K562 (cell line): Measurements from ENCODE around the gene HRAS.

Source experiments
- CBX3 ChIP-seq, 2 experiments: IDR thresholded peaks; 1 replicate in 1 of 2; 2 replicates in 1 of 2; pipeline ENCODE4 v1.6.1; 2012; ENCODE audit warnings: inconsistent platforms in 2 of 2, low read length in 2 of 2, borderline replicate concordance in 1 of 2, control low read depth in 1 of 2
- GTF2F1 ChIP-seq: IDR thresholded peaks from 2 replicates; pipeline ENCODE4 v1.6.1; 2011; ENCODE audit warnings: low read depth, low read length, improper control_type of control experiment
- RAD21 ChIP-seq, 2 experiments: fragments of 250-450 bp in 1 of 2; fragments of 450-650 bp in 1 of 2; sonication (Bioruptor Pico) in 1 of 2; formaldehyde crosslinking in 1 of 2; IDR thresholded peaks in 1 of 2; conservative IDR thresholded peaks in 1 of 2; 2 replicates each; pipeline versions ENCODE4 v1.4.0 to v1.8.0; 2020 to 2022; ENCODE audit warnings: mild to moderate bottlenecking in 2 of 2, moderate library complexity in 1 of 2
- RFX5 ChIP-seq: IDR thresholded peaks from 2 replicates; pipeline ENCODE4 v1.6.1; 2011; ENCODE audit warnings: low read depth, mild to moderate bottlenecking, improper control_type of control experiment, low read length
- SIRT6 ChIP-seq: IDR thresholded peaks from one replicate; pipeline ENCODE4 v1.6.1; 2012; ENCODE audit warnings: low read depth, mild to moderate bottlenecking, control low read depth, inconsistent platforms, low read length, moderate library complexity
- TAF1 ChIP-seq: IDR thresholded peaks from 2 replicates; pipeline ENCODE4 v1.6.1; 2011; ENCODE audit warnings: mild to moderate bottlenecking, low read length, moderate library complexity; ENCODE audit not compliant: insufficient read depth, control insufficient read depth, severe bottlenecking; ENCODE audit errors: extremely low read depth
- TSC22D4 ChIP-seq: fragments of 450-650 bp; IDR thresholded peaks from 2 replicates; pipeline ENCODE4 v1.6.1; 2016; ENCODE audit warnings: missing genetic modification characterization, missing biosample characterization, control low read depth
- ZBTB7A ChIP-seq: IDR thresholded peaks from 2 replicates; pipeline ENCODE4 v1.6.1; 2011; ENCODE audit warnings: low read depth, mild to moderate bottlenecking, low read length, moderate library complexity, borderline replicate concordance; ENCODE audit not compliant: control insufficient read depth
- ZKSCAN1 ChIP-seq: fragments of 150-350 bp; IDR thresholded peaks from 2 replicates; pipeline ENCODE4 v1.6.1; 2016; ENCODE audit warnings: low read depth, low read length
- TF ChIP-seq, protein P1 (sequence below): fragments of 450-650 bp; formaldehyde crosslinking; IDR thresholded peaks from 2 replicates; pipeline ENCODE4 v1.4.0; 2020; ENCODE audit warnings: mild to moderate bottlenecking, moderate library complexity
- TF ChIP-seq, protein P2 (sequence below): fragments of 250-450 bp; sonication (Bioruptor Pico); IDR thresholded peaks from 2 replicates; pipeline ENCODE4 v1.5.1; 2021; ENCODE audit warnings: mild to moderate bottlenecking
- TF ChIP-seq, protein P3 (sequence below): sonication (generic); formaldehyde crosslinking; IDR thresholded peaks from 2 replicates; pipeline ENCODE4 v1.5.0; 2020; ENCODE audit warnings: missing genetic modification reagents
- TF ChIP-seq, protein P4 (sequence below): fragments of 250-450 bp; sonication (Bioruptor Pico); IDR thresholded peaks from 2 replicates; pipeline ENCODE4 v1.8.0; 2021; ENCODE audit warnings: moderate library complexity, mild to moderate bottlenecking, inconsistent platforms

DNA sequence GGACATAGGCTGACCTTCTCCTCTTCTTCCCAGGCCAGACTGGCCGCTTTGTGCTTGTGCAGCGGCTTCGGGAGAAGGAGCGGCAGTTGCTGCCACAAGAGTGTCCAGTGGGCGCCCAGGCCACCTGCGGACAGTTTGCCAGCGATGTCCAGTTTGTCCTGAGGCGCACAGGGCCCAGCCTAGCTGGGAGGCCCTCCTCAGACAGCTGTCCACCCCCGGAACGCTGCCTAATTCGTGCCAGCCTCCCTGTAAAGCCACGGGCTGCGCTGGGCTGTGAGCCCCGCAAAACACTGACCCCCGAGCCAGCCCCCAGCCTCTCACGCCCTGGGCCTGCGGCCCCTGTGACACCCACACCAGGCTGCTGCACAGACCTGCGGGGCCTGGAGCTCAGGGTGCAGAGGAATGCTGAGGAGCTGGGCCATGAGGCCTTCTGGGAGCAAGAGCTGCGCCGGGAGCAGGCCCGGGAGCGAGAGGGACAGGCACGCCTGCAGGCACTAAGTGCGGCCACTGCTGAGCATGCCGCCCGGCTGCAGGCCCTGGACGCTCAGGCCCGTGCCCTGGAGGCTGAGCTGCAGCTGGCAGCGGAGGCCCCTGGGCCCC lies 26.8 kb upstream of the HRAS start:
- TF ChIP-seq SIRT6 (no peak), CBX3 (IDR thresholded peaks at IDR 0.05; ENCODE audit: borderline replicate concordance in 1 of 2, low read length in 2 of 2) (no peak), GTF2F1 (no peak), RAD21 (CRISPR knock-in tag; conservative IDR thresholded peaks at IDR 0.05 in 1 of 2, IDR thresholded peaks at IDR 0.05 in 1 of 2) (no peak), RFX5 (no peak), TAF1 (no peak), TSC22D4 (tag) (no peak), ZBTB7A (no peak), ZKSCAN1 (no peak)
- TF ChIP-seq, protein P1, sequence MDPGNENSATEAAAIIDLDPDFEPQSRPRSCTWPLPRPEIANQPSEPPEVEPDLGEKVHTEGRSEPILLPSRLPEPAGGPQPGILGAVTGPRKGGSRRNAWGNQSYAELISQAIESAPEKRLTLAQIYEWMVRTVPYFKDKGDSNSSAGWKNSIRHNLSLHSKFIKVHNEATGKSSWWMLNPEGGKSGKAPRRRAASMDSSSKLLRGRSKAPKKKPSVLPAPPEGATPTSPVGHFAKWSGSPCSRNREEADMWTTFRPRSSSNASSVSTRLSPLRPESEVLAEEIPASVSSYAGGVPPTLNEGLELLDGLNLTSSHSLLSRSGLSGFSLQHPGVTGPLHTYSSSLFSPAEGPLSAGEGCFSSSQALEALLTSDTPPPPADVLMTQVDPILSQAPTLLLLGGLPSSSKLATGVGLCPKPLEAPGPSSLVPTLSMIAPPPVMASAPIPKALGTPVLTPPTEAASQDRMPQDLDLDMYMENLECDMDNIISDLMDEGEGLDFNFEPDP (CRISPR knock-in tag): no peak
- TF ChIP-seq, protein P2, sequence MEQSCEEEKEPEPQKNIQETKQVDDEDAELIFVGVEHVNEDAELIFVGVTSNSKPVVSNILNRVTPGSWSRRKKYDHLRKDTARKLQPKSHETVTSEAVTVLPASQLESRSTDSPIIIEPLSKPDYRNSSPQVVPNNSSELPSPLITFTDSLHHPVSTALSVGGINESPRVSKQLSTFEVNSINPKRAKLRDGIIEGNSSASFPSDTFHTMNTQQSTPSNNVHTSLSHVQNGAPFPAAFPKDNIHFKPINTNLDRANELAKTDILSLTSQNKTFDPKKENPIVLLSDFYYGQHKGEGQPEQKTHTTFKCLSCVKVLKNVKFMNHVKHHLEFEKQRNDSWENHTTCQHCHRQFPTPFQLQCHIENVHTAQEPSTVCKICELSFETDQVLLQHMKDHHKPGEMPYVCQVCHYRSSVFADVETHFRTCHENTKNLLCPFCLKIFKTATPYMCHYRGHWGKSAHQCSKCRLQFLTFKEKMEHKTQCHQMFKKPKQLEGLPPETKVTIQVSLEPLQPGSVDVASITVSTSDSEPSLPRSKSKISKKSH (CRISPR knock-in tag): no peak
- TF ChIP-seq, protein P3, sequence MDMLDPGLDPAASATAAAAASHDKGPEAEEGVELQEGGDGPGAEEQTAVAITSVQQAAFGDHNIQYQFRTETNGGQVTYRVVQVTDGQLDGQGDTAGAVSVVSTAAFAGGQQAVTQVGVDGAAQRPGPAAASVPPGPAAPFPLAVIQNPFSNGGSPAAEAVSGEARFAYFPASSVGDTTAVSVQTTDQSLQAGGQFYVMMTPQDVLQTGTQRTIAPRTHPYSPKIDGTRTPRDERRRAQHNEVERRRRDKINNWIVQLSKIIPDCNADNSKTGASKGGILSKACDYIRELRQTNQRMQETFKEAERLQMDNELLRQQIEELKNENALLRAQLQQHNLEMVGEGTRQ (CRISPR knock-in tag): no peak
- TF ChIP-seq, protein P4, sequence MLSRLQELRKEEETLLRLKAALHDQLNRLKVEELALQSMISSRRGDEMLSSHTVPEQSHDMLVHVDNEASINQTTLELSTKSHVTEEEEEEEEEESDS (CRISPR knock-in tag): no peak
